ENCODE measurements around the gene PTPN11. TPM values are rescaled to one million over a fixed set of nuclear protein-coding genes. Genes with fewer than 3 reads are reported as not detected.

The PTPN11 gene
- total and polyA plus RNA-seq, 2 donors (not counting 1 experiment from before 2014, with no cell fraction given): 126 to 129 TPM

GRCh38 chr12:112546339-112546738 lies 127.6 kb downstream of the PTPN11 start:
- Histone ChIP-seq H3K27ac (ENCODE audit: insufficient read depth, low read length) (no peak overlapping the region), H3K4me1 (ENCODE audit: control insufficient read depth, extremely low read depth, insufficient read depth, low read length) (no peaks in the 10 kb centered on the region), H3K9ac (ENCODE audit: insufficient read depth, low read length) (no peak overlapping the region), H3K79me2 (ENCODE audit: control insufficient read depth, insufficient read depth, low read length) (no peaks in the 10 kb centered on the region), H3K9me3 (ENCODE audit: control insufficient read depth, insufficient read depth, low read depth, low read length) (no peaks in the 10 kb centered on the region), H3K36me3 (ENCODE audit: control insufficient read depth, insufficient read depth, low read length) (no peaks in the 10 kb centered on the region), H3K27me3 (ENCODE audit: control insufficient read depth, insufficient read depth, low read length) (no peaks in the 10 kb centered on the region), H4K20me1 (ENCODE audit: control insufficient read depth, extremely low read depth, insufficient read depth, low read length) (no peaks in the 10 kb centered on the region), H2AFZ (ENCODE audit: low read length) (no peak overlapping the region), H3K4me3 (replicated peaks in 1 of 4; ENCODE audit: control extremely low read depth in 1 of 4, insufficient read depth in 1 of 4, low read depth in 3 of 4, low read length in 4 of 4) (no peak overlapping the region), H3K4me2 (ENCODE audit: extremely low read depth, insufficient read depth, low read length) (no peak overlapping the region)
- TF ChIP-seq CTCF (conservative IDR thresholded peaks at IDR 0.05 in 1 of 2, IDR thresholded peaks at IDR 0.05 in 1 of 2; ENCODE audit: low read depth in 1 of 2, low read length in 2 of 2) (no peak), EZH2 (IDR thresholded peaks at IDR 0.05; ENCODE audit: low read length, missing control alignments) (no peak)
- no peak for DNase-seq (ENCODE audit: low read depth in 2 of 2)

- Histone ChIP-seq H4K20me1 (ENCODE audit: control insufficient read depth, extremely low read depth, insufficient read depth, low read length) (no peaks in the 10 kb centered on the region), H3K79me2 (ENCODE audit: control insufficient read depth, insufficient read depth, low read length) (no peaks in the 10 kb centered on the region), H3K4me3 (replicated peaks in 1 of 4; ENCODE audit: control extremely low read depth in 1 of 4, insufficient read depth in 1 of 4, low read depth in 3 of 4, low read length in 4 of 4) (no peak overlapping the region), H3K27me3 (ENCODE audit: control insufficient read depth, insufficient read depth, low read length) (no peaks in the 10 kb centered on the region), H3K9me3 (ENCODE audit: control insufficient read depth, insufficient read depth, low read depth, low read length) (no peaks in the 10 kb centered on the region), H3K4me2 (ENCODE audit: extremely low read depth, insufficient read depth, low read length) (no peak overlapping the region), H2AFZ (ENCODE audit: low read length) (no peak overlapping the region), H3K9ac (ENCODE audit: insufficient read depth, low read length) (no peak overlapping the region), H3K36me3 (ENCODE audit: control insufficient read depth, insufficient read depth, low read length) (no peaks in the 10 kb centered on the region), H3K4me1 (ENCODE audit: control insufficient read depth, extremely low read depth, insufficient read depth, low read length) (no peaks in the 10 kb centered on the region), H3K27ac (ENCODE audit: insufficient read depth, low read length) (no peak overlapping the region)
- no peak for DNase-seq (ENCODE audit: low read depth in 2 of 2)
- TF ChIP-seq EZH2 (IDR thresholded peaks at IDR 0.05; ENCODE audit: low read length, missing control alignments) (no peak), CTCF (conservative IDR thresholded peaks at IDR 0.05 in 1 of 2, IDR thresholded peaks at IDR 0.05 in 1 of 2; ENCODE audit: low read depth in 1 of 2, low read length in 2 of 2) (no peak)
Measured at GRCh38 chr12:112546996-112547395, 128.2 kb downstream of the PTPN11 start.

- Histone ChIP-seq H3K36me3 (ENCODE audit: control insufficient read depth, insufficient read depth, low read length) (no peaks in the 10 kb centered on the region), H3K79me2 (ENCODE audit: control insufficient read depth, insufficient read depth, low read length) (no peaks in the 10 kb centered on the region), H4K20me1 (ENCODE audit: control insufficient read depth, extremely low read depth, insufficient read depth, low read length) (no peaks in the 10 kb centered on the region), H3K4me1 (ENCODE audit: control insufficient read depth, extremely low read depth, insufficient read depth, low read length) (no peaks in the 10 kb centered on the region), H3K4me2 (ENCODE audit: extremely low read depth, insufficient read depth, low read length) (no peak overlapping the region), H3K4me3 (replicated peaks in 1 of 4; ENCODE audit: control extremely low read depth in 1 of 4, insufficient read depth in 1 of 4, low read depth in 3 of 4, low read length in 4 of 4) (no peak overlapping the region), H2AFZ (ENCODE audit: low read length) (no peak overlapping the region), H3K27me3 (ENCODE audit: control insufficient read depth, insufficient read depth, low read length) (no peaks in the 10 kb centered on the region), H3K27ac (ENCODE audit: insufficient read depth, low read length) (no peak overlapping the region), H3K9ac (ENCODE audit: insufficient read depth, low read length) (no peak overlapping the region), H3K9me3 (ENCODE audit: control insufficient read depth, insufficient read depth, low read depth, low read length) (no peaks in the 10 kb centered on the region)
- TF ChIP-seq EZH2 (IDR thresholded peaks at IDR 0.05; ENCODE audit: low read length, missing control alignments) (no peak), CTCF (conservative IDR thresholded peaks at IDR 0.05 in 1 of 2, IDR thresholded peaks at IDR 0.05 in 1 of 2; ENCODE audit: low read depth in 1 of 2, low read length in 2 of 2) (no peak)
- DNase-seq (ENCODE audit: low read depth in 2 of 2): no peak
Measured at GRCh38 chr12:112549031-112549430, 130.3 kb downstream of the PTPN11 start.

Data from fibroblast of lung (primary cell).